Natural killer cell (primary cell): ENCODE results near the gene PRDX5. TPM values are rescaled to one million over a fixed set of nuclear protein-coding genes. Genes with fewer than 3 reads are reported as not detected.
A peak's percentile ranks its signal among the peaks of the same experiment; 100 is the strongest.

ENCODE experiments used
- ATAC-seq, 3 donors: fragments of 150-1000 bp in 2 of 3; fragments of 200-7000 bp in 1 of 3; cut with Tn5 transposase; 1 replicate in 1 of 3; 2 replicates in 2 of 3; pipeline ENCODE4 v1.10.0; 2021; ENCODE audit warnings: mild to moderate bottlenecking in 2 of 3, moderate library complexity in 2 of 3
- DNase-seq, 2 donors: peaks; one replicate each; pipeline versions ENCODE4 v3.0.0 to v3.0.0-alpha.2; 2013 to 2021; ENCODE audit warnings: mixed read lengths in 1 of 2
- H3K27ac ChIP-seq: one replicate; pipeline ENCODE4 v1.5.1; 2013; ENCODE audit warnings: mild to moderate bottlenecking, low read length
- H3K27me3 ChIP-seq: one replicate; pipeline ENCODE4 v1.6.1; 2013; ENCODE audit warnings: low read length; ENCODE audit not compliant: control insufficient read depth, insufficient read depth
- H3K36me3 ChIP-seq: one replicate; pipeline ENCODE4 v1.6.1; 2013; ENCODE audit warnings: low read length; ENCODE audit not compliant: control insufficient read depth, insufficient read depth
- H3K4me1 ChIP-seq: one replicate; pipeline ENCODE4 v1.6.1; 2013; ENCODE audit warnings: low read length; ENCODE audit not compliant: control insufficient read depth, insufficient read depth
- H3K4me3 ChIP-seq: one replicate; pipeline ENCODE4 v1.5.1; 2013; ENCODE audit warnings: low read length
- H3K9me3 ChIP-seq: one replicate; pipeline ENCODE4 v1.6.1; 2013; ENCODE audit warnings: low read length; ENCODE audit not compliant: control insufficient read depth, insufficient read depth
- H3K27ac Mint-ChIP-seq, 2 donors: one replicate each; pipeline ENCODE4 v1.8.0; 2022; ENCODE audit warnings: mild to moderate bottlenecking in 2 of 2, mixed read lengths in 2 of 2, moderate library complexity in 1 of 2
- H3K27me3 Mint-ChIP-seq, 2 donors: one replicate each; pipeline ENCODE4 v1.8.0; 2022; ENCODE audit warnings: low read depth in 2 of 2, mixed read lengths in 2 of 2
- H3K36me3 Mint-ChIP-seq: one replicate; pipeline ENCODE4 v1.8.0; 2022; ENCODE audit warnings: mixed read lengths
- H3K4me1 Mint-ChIP-seq, 2 donors: one replicate each; pipeline ENCODE4 v1.8.0; 2022; ENCODE audit warnings: mixed read lengths in 2 of 2
- H3K4me3 Mint-ChIP-seq: one replicate; pipeline ENCODE4 v1.8.0; 2022; ENCODE audit warnings: mild to moderate bottlenecking, moderate library complexity, mixed read lengths
- H3K9me3 Mint-ChIP-seq, 2 donors: one replicate each; pipeline ENCODE4 v1.8.0; 2022; ENCODE audit warnings: mixed read lengths in 2 of 2
- WGBS: methylation state at CpG from one replicate; pipeline ENCODE4 v1.1.7; 2013; ENCODE audit warnings: missing lambda C conversion rate; ENCODE audit not compliant: insufficient coverage; 5-methylcytosine and 5-hydroxymethylcytosine counted together
- intact Hi-C: fragments of 100-400 bp; cut with micrococcal nuclease; formaldehyde crosslinking; loops from one replicate; pipeline ENCODE4 v1.14.2; 2022
- total RNA-seq, 4 donors: library from RNA; stranded (reverse); fragments of 120-200 nt in 1 of 4; gene quantifications; one replicate each; pipeline versions ENCODE4 v1.2.3 to v1.2.4, GENCODE V29; 2013 to 2022
- TF ChIP-seq, protein P1 (sequence below): fragments of 200-600 bp; IDR thresholded peaks from one replicate; pipeline ENCODE4 v1.8.0; 2022; ENCODE audit warnings: antibody characterized with exemption

Gene PRDX5
- total RNA-seq, 3 donors from 2014 or later (not counting 1 experiment from before 2014, with no cell fraction given), result 85.9 to 104 (median 88.8) TPM

DNA sequence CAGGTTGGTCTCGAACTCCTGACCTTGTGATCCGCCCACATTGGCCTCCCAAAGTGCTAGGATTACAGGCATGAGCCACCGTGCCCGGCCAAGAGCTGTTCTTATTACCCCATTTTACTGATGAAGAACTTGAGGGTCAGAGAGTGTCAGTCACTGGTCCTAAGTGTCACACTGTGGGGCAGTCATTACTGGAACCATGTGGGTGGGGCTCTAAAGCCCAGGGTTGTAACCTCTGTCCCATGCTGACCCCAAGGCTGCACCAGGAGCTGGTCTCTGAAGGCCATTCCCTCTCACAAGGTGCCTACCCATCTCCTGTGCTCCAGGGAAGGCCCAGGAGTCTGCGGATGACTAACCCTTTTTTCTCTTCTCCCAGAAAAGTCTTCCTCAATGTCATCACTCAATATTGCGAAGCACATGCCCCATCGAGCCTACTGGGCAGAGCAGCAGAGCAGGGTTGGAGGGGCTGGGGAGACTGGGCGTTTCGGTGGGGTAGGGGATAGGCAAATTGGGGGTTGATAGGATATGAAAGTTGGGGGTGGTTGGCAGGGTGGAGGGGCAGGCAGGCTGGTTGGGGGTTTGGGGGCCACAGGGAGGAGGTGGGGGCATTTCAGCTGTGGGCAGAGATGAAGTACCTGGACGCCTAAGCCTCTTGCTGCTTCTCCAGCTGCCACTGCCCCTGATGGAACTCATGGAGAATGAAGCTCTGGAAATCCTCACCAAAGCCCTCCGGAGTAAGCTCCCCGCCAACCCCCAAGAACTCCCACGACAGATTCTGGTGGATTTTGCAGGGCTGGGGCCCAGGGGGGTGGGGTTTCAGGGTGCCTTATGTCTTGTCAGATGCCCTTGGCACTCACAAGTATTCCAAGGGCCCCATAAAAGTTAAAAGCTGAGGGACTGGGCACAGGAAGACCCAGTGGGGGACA, 14.6 kb upstream of the PRDX5 start:
- no peak for DNase-seq
- no peaks in the 10 kb centered on the region for H3K9me3 Mint-ChIP-seq
- Histone ChIP-seq H3K4me1 (peaks cover 56% of the 10 kb centered on the region), H3K36me3 (no peaks in the 10 kb centered on the region), H3K27me3 (peaks cover 23% of the 10 kb centered on the region), H3K4me3 (no peak overlapping the region), H3K9me3 (no peaks in the 10 kb centered on the region), H3K27ac (peak overlapping the region; percentile 88)
- H3K27ac Mint-ChIP-seq, result peak overlapping the region; percentile 91 to 97
- H3K4me1 Mint-ChIP-seq, result peaks cover 21 to 37% of the 10 kb centered on the region in 2 donors
- H3K27me3 Mint-ChIP-seq, result peaks cover 6 to 20% of the 10 kb centered on the region in 2 donors
- intact Hi-C loops, result loop anchor here (1.0 to 5.0 kb wide), 5 partner anchors 18 to 116 kb away; partner anchors contain the start of genes GPR137, RPS6KA4 and STIP1
- H3K4me3 Mint-ChIP-seq, result no peak overlapping the region
- ATAC-seq, result no peak
- H3K36me3 Mint-ChIP-seq, result no peaks in the 10 kb centered on the region
- 93% methylated on average over 12 of the region's 13 CpGs for WGBS
- TF ChIP-seq, protein P1, sequence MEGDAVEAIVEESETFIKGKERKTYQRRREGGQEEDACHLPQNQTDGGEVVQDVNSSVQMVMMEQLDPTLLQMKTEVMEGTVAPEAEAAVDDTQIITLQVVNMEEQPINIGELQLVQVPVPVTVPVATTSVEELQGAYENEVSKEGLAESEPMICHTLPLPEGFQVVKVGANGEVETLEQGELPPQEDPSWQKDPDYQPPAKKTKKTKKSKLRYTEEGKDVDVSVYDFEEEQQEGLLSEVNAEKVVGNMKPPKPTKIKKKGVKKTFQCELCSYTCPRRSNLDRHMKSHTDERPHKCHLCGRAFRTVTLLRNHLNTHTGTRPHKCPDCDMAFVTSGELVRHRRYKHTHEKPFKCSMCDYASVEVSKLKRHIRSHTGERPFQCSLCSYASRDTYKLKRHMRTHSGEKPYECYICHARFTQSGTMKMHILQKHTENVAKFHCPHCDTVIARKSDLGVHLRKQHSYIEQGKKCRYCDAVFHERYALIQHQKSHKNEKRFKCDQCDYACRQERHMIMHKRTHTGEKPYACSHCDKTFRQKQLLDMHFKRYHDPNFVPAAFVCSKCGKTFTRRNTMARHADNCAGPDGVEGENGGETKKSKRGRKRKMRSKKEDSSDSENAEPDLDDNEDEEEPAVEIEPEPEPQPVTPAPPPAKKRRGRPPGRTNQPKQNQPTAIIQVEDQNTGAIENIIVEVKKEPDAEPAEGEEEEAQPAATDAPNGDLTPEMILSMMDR, result no peak

- no peak for ATAC-seq
- 39% methylated on average over 4 of the region's 5 CpGs for WGBS
These were observed 13.9 kb upstream of the PRDX5 start for GRCh38 chr11:64304032-64304315.

DNA sequence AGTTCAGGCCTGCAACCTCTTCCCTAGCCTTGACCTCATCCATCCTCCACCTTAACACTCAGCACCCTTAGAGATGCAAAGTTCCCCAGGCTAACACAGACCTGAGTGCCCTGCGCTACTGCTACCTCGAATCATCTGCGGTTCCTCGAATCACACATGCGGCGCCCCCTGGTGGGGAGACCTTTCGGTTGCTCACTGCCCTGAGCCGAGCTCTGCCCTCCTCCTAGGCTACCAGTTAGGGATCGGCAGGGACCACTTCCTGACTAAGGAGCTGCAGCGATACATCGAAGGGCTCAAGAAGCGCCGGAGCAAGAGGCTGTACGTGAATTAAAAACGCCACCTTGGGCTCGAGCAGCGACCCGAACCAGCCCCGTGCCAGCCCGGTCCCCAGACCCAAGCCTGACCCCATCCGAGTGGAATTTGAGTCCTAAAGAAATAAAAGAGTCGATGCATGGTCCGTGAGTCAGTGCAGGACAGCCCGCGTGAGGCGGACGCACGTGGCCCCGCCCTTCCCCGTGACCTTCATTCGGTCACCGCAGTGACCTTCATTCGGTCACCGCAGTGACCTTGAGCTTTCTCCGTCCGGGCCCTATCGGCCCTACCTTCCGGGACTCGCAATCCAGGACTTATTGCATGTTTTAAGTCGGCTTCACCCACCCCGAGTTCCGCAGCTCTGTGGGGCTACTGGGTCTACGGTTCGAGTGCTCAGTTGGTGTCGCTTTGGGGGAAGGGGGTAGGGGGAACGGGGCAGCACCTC, 13.4 kb upstream of the PRDX5 start:
- H3K4me1 ChIP-seq, result peaks cover 54% of the 10 kb centered on the region
- H3K4me1 Mint-ChIP-seq, result peaks cover 21 to 37% of the 10 kb centered on the region in 2 donors

More at GRCh38 chr11:64304032-64304315, 13.9 kb upstream of the PRDX5 start:
- intact Hi-C loops, result loop anchor here (1.0 to 5.0 kb wide), 5 partner anchors 19 to 117 kb away; partner anchors contain the start of genes GPR137, RPS6KA4 and STIP1
- H3K4me3 ChIP-seq, result peak overlapping the region; percentile 68
- H3K27me3 ChIP-seq, result peaks cover 21% of the 10 kb centered on the region
- H3K27ac ChIP-seq, result peak overlapping the region; percentile 88
- DNase-seq, result no peak
- TF ChIP-seq, protein P1, result no peak
- Mint-ChIP-seq H3K27me3 (peaks cover 6 to 17% of the 10 kb centered on the region in 2 donors), H3K27ac (peak overlapping the region; percentile 91 to 97), H3K36me3 (no peaks in the 10 kb centered on the region), H3K4me3 (peak overlapping the region; percentile 93), H3K9me3 (no peaks in the 10 kb centered on the region), H3K4me1 (peaks cover 21 to 37% of the 10 kb centered on the region in 2 donors)
- no peaks in the 10 kb centered on the region for H3K9me3 ChIP-seq
- H3K4me1 ChIP-seq, result peaks cover 56% of the 10 kb centered on the region
- H3K36me3 ChIP-seq, result no peaks in the 10 kb centered on the region

More for the DNA sequence above, 13.4 kb upstream of the PRDX5 start:
- Mint-ChIP-seq H3K27me3 (peaks cover 6 to 17% of the 10 kb centered on the region in 2 donors), H3K36me3 (no peaks in the 10 kb centered on the region), H3K27ac (peak overlapping the region; percentile 91 to 97), H3K9me3 (no peaks in the 10 kb centered on the region), H3K4me3 (peak overlapping the region; percentile 93)
- no peaks in the 10 kb centered on the region for H3K9me3 ChIP-seq
- peaks cover 19% of the 10 kb centered on the region for H3K27me3 ChIP-seq
- DNase-seq, result peak; percentile 93 to 96
- WGBS, result under 1% methylated on average over 46 of the region's 46 CpGs
- intact Hi-C loops, result loop anchor here (1.0 to 5.0 kb wide), 8 partner anchors 13 to 117 kb away; partner anchors contain the start of genes CCDC88B, FKBP2, GPR137 and RPS6KA4
- H3K36me3 ChIP-seq, result no peaks in the 10 kb centered on the region
- ATAC-seq, result peak; percentile 33 to 47 (median 34)
- H3K27ac ChIP-seq, result peak overlapping the region; percentile 88
- TF ChIP-seq, protein P1, result peak; percentile 83
- H3K4me3 ChIP-seq, result peak overlapping the region; percentile 68
